GM13977 (cell line): ENCODE data around the gene RAD51B.

Source experiments
- DNase-seq: peaks from one replicate; pipeline ENCODE4 v3.0.0; 2012; ENCODE audit warnings: low spot score
- in situ Hi-C: fragments of 300-500 bp; cut with MboI; formaldehyde crosslinking; loops from one replicate; pipeline ENCODE4 v1.12.0; 2022; ENCODE audit warnings: low sequenced_read_pairs, low pct_unique_long_range_greater_than_20kb, mixed read lengths, inconsistent platforms; ENCODE audit not compliant: unreplicated experiment
- TF ChIP-seq, protein P1 (sequence below): IDR thresholded peaks from 2 replicates; pipeline ENCODE4 v1.5.1; 2012; ENCODE audit warnings: mild to moderate bottlenecking, control low read depth; ENCODE audit not compliant: insufficient read depth; ENCODE audit errors: extremely low read depth, missing control alignments

The RAD51B gene

DNA sequence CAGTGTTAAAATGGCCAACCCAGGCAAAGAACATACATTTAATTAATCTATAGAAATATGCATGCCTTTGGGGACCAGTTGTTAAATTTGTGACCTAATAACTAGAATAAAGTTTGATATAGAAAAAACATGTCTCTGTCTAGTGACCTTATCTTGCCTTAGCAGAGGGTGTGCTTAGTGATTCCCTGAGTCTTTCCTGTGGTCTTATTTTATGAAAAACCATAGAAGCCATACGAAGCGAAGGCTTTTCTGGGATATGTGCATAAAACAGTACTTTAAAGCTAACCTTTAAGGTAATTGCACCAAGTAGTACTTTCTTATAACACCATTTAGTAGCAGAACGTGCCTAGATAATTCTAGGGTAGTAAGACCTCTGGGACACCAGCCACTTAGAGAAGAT is 593.9 kb downstream of the RAD51B start:
- in situ Hi-C loops = no loop called here
- TF ChIP-seq, protein P1, sequence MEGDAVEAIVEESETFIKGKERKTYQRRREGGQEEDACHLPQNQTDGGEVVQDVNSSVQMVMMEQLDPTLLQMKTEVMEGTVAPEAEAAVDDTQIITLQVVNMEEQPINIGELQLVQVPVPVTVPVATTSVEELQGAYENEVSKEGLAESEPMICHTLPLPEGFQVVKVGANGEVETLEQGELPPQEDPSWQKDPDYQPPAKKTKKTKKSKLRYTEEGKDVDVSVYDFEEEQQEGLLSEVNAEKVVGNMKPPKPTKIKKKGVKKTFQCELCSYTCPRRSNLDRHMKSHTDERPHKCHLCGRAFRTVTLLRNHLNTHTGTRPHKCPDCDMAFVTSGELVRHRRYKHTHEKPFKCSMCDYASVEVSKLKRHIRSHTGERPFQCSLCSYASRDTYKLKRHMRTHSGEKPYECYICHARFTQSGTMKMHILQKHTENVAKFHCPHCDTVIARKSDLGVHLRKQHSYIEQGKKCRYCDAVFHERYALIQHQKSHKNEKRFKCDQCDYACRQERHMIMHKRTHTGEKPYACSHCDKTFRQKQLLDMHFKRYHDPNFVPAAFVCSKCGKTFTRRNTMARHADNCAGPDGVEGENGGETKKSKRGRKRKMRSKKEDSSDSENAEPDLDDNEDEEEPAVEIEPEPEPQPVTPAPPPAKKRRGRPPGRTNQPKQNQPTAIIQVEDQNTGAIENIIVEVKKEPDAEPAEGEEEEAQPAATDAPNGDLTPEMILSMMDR = no peak
- no peak for DNase-seq

DNA sequence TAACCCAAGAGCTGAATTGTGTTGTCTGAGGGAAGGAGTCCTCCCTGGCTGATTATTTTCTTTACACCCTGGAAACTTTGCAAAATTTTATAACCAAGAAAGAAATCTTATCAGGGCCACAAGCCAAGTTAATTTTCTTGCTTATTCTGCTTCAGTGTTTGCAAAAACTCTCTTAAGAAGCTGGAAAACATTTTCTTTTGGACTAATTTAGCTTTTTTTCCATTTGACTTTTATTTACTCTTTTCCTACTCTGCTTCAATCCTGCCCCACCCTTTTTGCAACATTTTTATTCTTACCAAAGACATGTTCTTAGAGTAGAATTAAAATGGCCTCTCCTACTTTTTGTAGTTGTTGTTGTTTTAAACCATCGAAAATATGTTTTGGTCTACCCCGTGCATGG is 594.5 kb downstream of the RAD51B start:
- in situ Hi-C loops = no loop called here
- TF ChIP-seq, protein P1 = no peak
- no peak for DNase-seq

DNA sequence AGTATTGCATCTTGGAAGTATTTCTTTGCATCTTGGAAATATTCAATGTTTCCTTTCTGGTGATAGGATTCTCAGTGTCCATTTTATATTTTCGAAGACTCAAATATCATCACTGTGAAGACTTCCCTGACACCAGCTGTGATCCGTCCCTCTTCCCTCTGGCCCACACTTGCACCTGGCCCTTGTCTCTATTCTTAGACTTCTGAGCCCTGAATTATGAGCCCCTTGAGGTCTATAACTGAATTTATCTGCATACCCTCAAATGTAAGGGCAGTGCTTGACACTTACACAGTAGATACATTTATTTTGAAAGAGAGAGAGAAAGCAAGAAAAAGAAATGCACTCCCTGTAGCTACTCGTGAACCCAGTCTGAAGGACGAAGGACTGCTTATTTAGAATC is 596.6 kb downstream of the RAD51B start:
- in situ Hi-C loops = no loop called here
- no peak for DNase-seq
- TF ChIP-seq, protein P1 = no peak

DNA sequence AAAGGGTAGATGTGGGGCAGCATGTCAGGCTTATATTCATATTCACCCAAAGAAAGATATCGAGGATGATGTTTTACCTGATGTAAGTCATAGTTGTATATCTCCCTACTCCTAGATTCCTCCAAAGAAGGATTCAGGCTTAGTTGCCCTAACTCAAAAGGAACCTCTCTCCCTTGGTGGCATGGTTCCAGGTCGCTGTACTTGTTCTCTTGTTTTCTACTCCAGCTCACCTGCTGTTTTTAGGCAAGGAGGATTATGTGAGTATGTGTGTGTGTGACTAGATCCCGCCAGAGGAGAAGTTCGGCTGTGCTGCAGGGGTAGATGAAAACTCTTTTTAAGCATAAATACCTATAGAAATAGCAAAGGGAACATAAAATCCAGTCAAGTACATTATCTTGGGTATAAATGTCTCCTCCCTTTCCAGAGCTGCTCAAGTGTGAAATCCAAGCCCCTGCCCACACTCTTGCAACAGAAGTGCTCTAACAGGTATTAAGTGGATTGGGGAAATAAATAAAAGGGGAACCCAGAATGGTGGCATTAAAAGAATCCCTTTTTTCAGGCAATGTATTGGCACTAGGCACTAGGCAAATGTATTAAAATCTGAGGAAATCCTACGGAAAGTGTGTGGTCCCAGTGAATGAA is 597.6 kb downstream of the RAD51B start:
- no peak for DNase-seq
- TF ChIP-seq, protein P1 = no peak
- in situ Hi-C loops = no loop called here

DNA sequence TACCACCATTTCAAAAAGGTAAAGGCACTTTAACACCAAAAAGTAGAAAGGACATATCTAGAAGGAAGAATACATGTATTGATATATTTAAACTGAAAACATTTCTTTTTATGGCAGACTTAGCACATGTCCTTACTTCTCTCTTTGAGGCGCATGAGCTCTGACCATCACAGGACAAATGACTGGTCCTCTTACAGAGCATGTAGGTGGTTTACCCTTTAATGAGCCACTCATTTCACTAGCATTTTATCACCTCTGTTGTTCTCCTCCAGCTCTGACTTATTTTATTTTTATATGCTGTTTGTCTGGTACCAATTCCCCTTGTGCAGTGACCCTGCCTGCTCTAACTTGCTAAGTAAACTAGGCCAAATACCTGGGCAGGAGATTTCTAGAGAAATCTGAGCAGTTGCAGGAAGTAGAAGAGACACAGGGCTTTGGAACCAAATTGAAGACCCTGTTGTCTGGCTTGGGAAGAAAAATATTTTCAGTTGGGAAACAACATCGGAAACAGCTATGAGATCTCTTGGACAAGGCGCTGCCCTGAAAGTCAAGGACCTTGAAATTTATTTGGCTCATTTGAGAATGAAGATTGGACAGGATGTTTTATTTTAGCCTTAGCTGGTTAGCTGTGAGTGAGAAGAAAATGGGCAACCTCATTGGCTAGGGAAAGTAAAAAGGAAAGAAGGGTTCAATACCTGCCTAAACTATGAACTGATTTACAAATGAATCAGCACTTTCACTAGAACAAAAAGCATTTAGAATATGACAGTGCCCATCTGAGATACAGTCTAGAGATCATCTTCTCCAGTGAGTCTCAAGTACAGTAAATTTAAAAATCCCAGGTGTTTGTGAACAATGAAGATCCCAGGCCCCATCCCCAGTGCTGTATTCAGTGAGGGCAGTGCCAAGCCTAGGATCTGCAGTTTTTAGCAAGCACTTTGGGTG is 598.9 kb downstream of the RAD51B start:
- TF ChIP-seq, protein P1 = no peak
- DNase-seq = no peak
- in situ Hi-C loops = no loop called here

DNA sequence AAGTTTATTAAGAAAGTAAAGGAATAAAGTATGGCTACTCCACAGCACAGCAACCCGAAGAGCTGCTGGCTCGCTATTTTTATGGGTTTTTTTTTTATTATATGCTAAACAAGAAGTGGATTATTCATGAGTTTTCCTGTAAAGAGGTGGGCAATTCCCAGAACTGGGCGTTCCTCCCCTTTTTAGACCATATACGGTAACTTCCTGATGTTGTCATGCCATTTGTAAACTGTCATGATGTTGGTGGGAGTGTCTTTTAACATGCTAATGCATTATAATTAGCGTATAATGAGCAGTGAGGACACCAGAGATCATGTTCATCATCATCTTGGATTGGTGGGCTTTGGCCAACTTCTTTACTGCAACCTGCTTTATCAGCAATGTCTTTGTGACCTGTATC is 600.8 kb downstream of the RAD51B start:
- in situ Hi-C loops = no loop called here
- TF ChIP-seq, protein P1 = no peak
- DNase-seq = no peak
